ENCODE measurements around the gene TRIM49B.
"Not testable (repeated sequence)": the region's sequence is repeated elsewhere in the genome, so short reads cannot be mapped to it uniquely, and the experiment has no call there.

Gene TRIM49B, protein sequence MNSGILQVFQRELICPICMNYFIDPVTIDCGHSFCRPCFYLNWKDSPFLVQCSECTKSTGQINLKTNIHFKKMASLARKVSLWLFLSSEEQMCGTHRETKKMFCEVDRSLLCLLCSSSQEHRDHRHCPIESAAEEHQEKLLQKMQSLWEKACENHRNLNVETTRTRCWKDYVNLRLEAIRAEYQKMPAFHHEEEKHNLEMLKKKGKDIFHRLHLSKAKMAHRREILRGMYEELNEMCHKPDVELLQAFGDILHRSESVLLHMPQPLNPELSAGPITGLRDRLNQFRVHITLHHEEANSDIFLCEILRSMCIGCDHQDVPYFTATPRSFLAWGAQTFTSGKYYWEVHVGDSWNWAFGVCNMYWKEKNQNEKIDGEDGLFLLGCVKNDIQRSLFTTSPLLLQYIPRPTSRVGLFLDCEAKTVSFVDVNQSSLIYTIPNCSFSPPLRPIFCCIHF

DNA sequence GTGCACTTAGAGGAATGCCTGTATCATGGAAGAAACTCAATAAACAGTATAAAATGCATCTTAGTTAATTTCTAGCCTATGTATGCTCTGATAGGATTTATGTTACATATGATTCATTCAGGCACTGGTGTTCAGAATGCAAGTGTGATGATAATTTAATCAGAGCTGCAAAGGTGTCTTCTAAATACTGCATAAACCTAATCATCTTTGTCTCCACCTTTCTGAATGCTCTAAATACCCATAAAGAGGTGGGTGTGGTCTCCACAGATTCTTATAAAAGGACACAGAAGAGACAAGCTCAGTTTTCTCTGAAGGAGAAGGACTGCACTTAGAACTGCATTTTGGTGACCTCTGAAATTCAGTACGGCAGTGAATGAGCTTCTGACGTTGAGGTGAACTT lies at the start of gene TRIM49B:
Gene TRIM49B (plus strand): TSS at position 301 of the 400 bp plus-strand sequence. CDS start 2,777 bp downstream, outside the sequence.
- not testable (repeated sequence) for DNase-seq (ENCODE audit: extremely low read depth in 1 of 2, low read depth in 1 of 2)

DNA sequence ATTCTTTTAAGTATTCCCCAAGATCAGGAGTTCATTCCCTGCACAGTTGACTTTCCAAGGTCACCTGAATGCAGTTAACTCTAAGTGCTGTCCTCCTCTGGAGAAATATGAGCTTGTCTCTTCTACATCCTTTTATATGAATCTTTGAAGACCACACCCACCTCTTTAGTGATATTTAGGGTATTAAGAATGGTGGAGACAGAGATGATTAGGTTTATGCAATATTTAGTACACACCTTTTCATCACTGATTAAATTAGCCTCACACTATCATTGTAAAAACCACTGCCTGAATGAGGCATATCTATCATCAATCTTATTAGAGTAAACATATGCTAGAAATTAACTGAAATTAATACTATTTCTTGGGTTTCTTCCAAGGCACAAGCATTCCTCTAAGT lies 44.8 kb upstream of the TRIM49B start, which contains the start of gene TRIM51G:
Gene TRIM51G (minus strand): TSS at position 101 of the 400 bp plus-strand sequence. CDS start 2,190 bp downstream, outside the sequence.
- not testable (repeated sequence) for DNase-seq (ENCODE audit: extremely low read depth in 1 of 2, low read depth in 1 of 2)

DNA sequence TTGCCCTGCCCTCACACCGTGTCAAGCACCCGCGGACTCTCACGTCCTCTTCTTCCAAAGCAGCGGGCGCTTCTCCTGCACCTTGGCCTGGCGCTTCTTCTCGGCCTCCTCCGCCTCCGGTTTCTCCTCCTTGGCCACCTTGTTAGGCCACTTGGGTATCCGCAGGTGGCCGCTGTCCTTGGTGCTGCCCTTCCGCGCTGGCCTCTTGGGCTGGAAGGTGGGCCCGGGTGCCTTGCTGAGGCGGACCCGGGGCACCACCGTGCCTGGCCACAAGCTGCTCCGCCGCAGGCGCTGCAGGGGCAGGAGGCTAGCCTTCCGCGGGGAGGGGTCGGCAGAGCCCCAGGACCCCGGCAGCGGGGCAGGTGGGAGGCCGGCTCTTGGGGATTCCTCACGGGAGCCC lies 19.6 kb downstream of the TRIM49B start:
- not testable (repeated sequence) for DNase-seq (ENCODE audit: extremely low read depth in 1 of 2, low read depth in 1 of 2)

DNA sequence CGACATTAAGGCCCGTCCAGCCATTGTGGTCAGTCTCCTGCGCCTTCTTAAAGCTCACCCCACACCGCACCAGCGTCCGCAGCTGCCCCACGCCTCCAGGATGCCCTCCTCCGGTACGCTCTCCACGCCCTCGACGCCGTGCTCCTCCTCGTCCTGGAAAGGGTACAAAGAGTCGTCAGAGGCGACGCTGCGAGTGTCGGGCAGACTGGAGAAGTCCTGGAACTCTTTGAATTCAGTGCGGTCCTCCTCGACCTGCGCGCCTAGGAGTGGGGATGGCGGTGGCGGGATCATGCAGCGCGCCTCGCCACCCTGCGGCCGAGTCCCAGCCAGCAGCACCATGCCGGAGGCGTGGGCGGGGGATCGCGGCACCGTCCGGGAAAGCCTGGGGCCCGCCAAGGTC lies 21.2 kb downstream of the TRIM49B start:
- not testable (repeated sequence) for DNase-seq (ENCODE audit: extremely low read depth in 1 of 2, low read depth in 1 of 2)

DNA sequence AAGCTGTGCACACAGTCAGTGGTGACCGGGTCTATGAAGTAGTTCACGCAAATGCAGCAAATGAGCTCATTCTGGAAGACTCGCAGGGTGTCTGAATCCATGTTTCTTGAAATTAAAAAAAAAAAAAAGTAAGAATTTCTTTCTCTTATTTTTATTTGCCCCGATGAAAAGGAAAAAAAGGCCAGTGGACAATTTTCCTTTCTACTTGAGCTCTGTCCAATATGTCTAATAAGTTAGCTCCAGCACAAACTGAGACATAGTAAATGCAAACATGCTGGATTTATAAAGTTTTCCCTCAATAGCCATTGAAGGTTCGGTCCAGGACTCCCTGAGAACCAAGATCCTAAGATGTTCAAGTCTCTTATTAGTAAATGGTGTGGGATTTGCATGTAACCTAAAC lies 30.4 kb downstream of the TRIM49B start, which contains the start of gene TRIM64C:
Gene TRIM64C (minus strand): TSS at position 101 of the 400 bp plus-strand sequence. CDS start 0 bp downstream, at position 101.
- DNase-seq (ENCODE audit: extremely low read depth in 1 of 2, low read depth in 1 of 2): not testable (repeated sequence)

DNA sequence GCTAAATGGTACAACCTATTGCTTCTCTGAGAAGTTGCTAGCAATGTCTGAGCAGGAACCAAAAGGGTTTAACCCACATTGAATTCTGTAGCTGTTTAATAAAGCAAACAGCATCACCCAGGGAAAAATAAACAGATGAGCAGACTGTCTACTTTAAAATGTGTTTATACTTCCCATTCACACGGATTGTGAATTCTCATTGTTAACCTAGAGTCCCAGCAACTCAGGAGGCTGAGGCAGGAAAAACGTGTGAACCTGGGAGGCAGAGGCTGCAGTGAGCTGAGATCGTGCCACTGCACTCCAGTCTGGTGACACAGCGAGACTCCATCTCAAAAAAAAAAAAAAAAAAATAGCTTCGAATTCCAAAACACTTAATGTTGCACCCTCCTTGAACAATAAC lies 41.3 kb downstream of the TRIM49B start:
- not testable (repeated sequence) for DNase-seq (ENCODE audit: extremely low read depth in 1 of 2, low read depth in 1 of 2)
